Measurements from ENCODE around the gene HSPB6. TPM values are rescaled to one million over a fixed set of nuclear protein-coding genes. Genes with fewer than 3 reads are reported as not detected.
"Not testable (repeated sequence)": the region's sequence is repeated elsewhere in the genome, so short reads cannot be mapped to it uniquely, and the experiment has no call there.

Gene HSPB6
- total RNA-seq, 1 donor from 2014 or later, result 5.0 TPM

- H3K9me3 Mint-ChIP-seq (ENCODE audit: low read depth), result no peaks in the 10 kb centered on the region
- DNase-seq (ENCODE audit: low spot score), result no peak
- H3K4me3 Mint-ChIP-seq (ENCODE audit: unreplicated experiment), result no peak overlapping the region
- peaks cover 25% of the 10 kb centered on the region for H3K4me1 Mint-ChIP-seq (ENCODE audit: low read depth)
- no peaks in the 10 kb centered on the region for H3K27me3 Mint-ChIP-seq (ENCODE audit: low read depth)
- TF ChIP-seq CTCF (IDR thresholded peaks at IDR 0.05), result no peak
- H3K27ac Mint-ChIP-seq (ENCODE audit: unreplicated experiment), result no peak overlapping the region
- peaks cover 4% of the 10 kb centered on the region for H3K36me3 Mint-ChIP-seq (ENCODE audit: low read depth)
Measured at GRCh38 chr19:35773020-35773806, 16.4 kb upstream of the HSPB6 start.

- H3K27ac Mint-ChIP-seq (ENCODE audit: unreplicated experiment); H3K4me3 Mint-ChIP-seq (ENCODE audit: unreplicated experiment); H3K36me3 Mint-ChIP-seq (ENCODE audit: low read depth); H3K9me3 Mint-ChIP-seq (ENCODE audit: low read depth); H3K27me3 Mint-ChIP-seq (ENCODE audit: low read depth); DNase-seq (ENCODE audit: low spot score): not testable (repeated sequence)
- peaks cover 25% of the 10 kb centered on the region for H3K4me1 Mint-ChIP-seq (ENCODE audit: low read depth)
Measured at GRCh38 chr19:35772362-35772761, 15.5 kb upstream of the HSPB6 start.

- DNase-seq (ENCODE audit: low spot score), result no peak
- H3K27me3 Mint-ChIP-seq (ENCODE audit: low read depth), result no peaks in the 10 kb centered on the region
- H3K4me3 Mint-ChIP-seq (ENCODE audit: unreplicated experiment), result no peak overlapping the region
- no peak overlapping the region for H3K27ac Mint-ChIP-seq (ENCODE audit: unreplicated experiment)
- no peaks in the 10 kb centered on the region for H3K4me1 Mint-ChIP-seq (ENCODE audit: low read depth)
- peaks cover 7% of the 10 kb centered on the region for H3K36me3 Mint-ChIP-seq (ENCODE audit: low read depth)
- TF ChIP-seq CTCF (IDR thresholded peaks at IDR 0.05), result no peak
- no peaks in the 10 kb centered on the region for H3K9me3 Mint-ChIP-seq (ENCODE audit: low read depth)
Measured at GRCh38 chr19:35768082-35768421, 11.2 kb upstream of the HSPB6 start.

GRCh38 chr19:35767288-35768081, 10.7 kb upstream of the HSPB6 start:
- Mint-ChIP-seq H3K27me3 (ENCODE audit: low read depth) (no peaks in the 10 kb centered on the region), H3K4me3 (ENCODE audit: unreplicated experiment) (no peak overlapping the region), H3K4me1 (ENCODE audit: low read depth) (no peaks in the 10 kb centered on the region), H3K27ac (ENCODE audit: unreplicated experiment) (no peak overlapping the region), H3K36me3 (ENCODE audit: low read depth) (peaks cover 7% of the 10 kb centered on the region), H3K9me3 (ENCODE audit: low read depth) (no peaks in the 10 kb centered on the region)
- no peak for TF ChIP-seq CTCF (IDR thresholded peaks at IDR 0.05)
- peak; percentile 77 for DNase-seq (ENCODE audit: low spot score)

GRCh38 chr19:35766571-35767104, 9.8 kb upstream of the HSPB6 start:
- H3K4me1 Mint-ChIP-seq (ENCODE audit: low read depth), result no peaks in the 10 kb centered on the region
- peak; percentile 75 for DNase-seq (ENCODE audit: low spot score)
- H3K9me3 Mint-ChIP-seq (ENCODE audit: low read depth), result no peaks in the 10 kb centered on the region

More at GRCh38 chr19:35766571-35767104, 9.8 kb upstream of the HSPB6 start:
- TF ChIP-seq CTCF (IDR thresholded peaks at IDR 0.05), result no peak
- Mint-ChIP-seq H3K27ac (ENCODE audit: unreplicated experiment) (no peak overlapping the region), H3K36me3 (ENCODE audit: low read depth) (peaks cover 11% of the 10 kb centered on the region), H3K27me3 (ENCODE audit: low read depth) (no peaks in the 10 kb centered on the region), H3K4me3 (ENCODE audit: unreplicated experiment) (no peak overlapping the region)
